Endothelial cell of umbilical vein (primary cell): Measurements from ENCODE around the gene ADARB2. TPM values are rescaled to one million over a fixed set of nuclear protein-coding genes. Genes with fewer than 3 reads are reported as not detected.

Experiments used
- BruUV-seq: library from RNA; stranded (reverse); fragments of 400-500 nt; replicated peaks from 2 replicates; lab custom pipeline; 2021; lab: Mats Ljungman, UMichigan
- CTCF ChIA-PET: fragments of 300-600, 350-600 bp; sonication (Branson Sonifier 250); formaldehyde crosslinking; loops from one replicate; lab custom pipeline; 2021; ENCODE audit warnings: antibody characterized with exemption, inconsistent platforms; lab: Charles Lee
- POLR2A ChIA-PET: fragments of 300-600, 350-600 bp; sonication (Branson Sonifier 250); formaldehyde crosslinking; loops from one replicate; lab custom pipeline; 2021; ENCODE audit warnings: antibody characterized with exemption, inconsistent platforms; lab: Charles Lee
- DNase-seq: peaks from one replicate; pipeline ENCODE4 v3.0.0-alpha.2; 2011; ENCODE audit warnings: low read depth, low spot score
- FAIRE-seq: peaks from 2 replicates; lab custom pipeline; 2011; peaks lifted over from hg19 to GRCh38; lab: Jason Lieb, UNC
- H2AFZ ChIP-seq: 2 replicates; pipeline ENCODE4 v1.6.0; 2012; ENCODE audit warnings: low read depth, low read length, control low read depth, inconsistent platforms
- H3K27ac ChIP-seq: 2 replicates; pipeline ENCODE4 v1.5.1; 2011; ENCODE audit warnings: low read depth, mild to moderate bottlenecking, control low read depth, low read length, moderate library complexity; ENCODE audit not compliant: insufficient read depth
- H3K27me3 ChIP-seq, 2 experiments: 2 replicates each; pipeline versions ENCODE4 v1.6.0 to v1.6.1; 2011; ENCODE audit warnings: low read length in 2 of 2, mixed read lengths in 1 of 2; ENCODE audit not compliant: control insufficient read depth in 2 of 2, insufficient read depth in 2 of 2
- H3K36me3 ChIP-seq, 2 experiments: 2 replicates in 1 of 2; 3 replicates in 1 of 2; pipeline ENCODE4 v1.5.1; 2011; ENCODE audit warnings: low read length in 2 of 2, mild to moderate bottlenecking in 1 of 2, moderate library complexity in 1 of 2; ENCODE audit not compliant: control insufficient read depth in 2 of 2, insufficient read depth in 2 of 2; ENCODE audit errors: extremely low read depth in 1 of 2
- H3K4me1 ChIP-seq: 3 replicates; pipeline ENCODE4 v1.5.1; 2011; ENCODE audit warnings: mild to moderate bottlenecking, low read length; ENCODE audit not compliant: control insufficient read depth, insufficient read depth; ENCODE audit errors: extremely low read depth
- H3K4me2 ChIP-seq: 2 replicates; pipeline ENCODE4 v1.6.1; 2011; ENCODE audit warnings: low read length, control low read depth, mixed read lengths; ENCODE audit not compliant: insufficient read depth
- H3K4me3 ChIP-seq, 3 experiments: fragments of 200-600 bp in 1 of 3; sonication (generic), shearing (Covaris generic) in 1 of 3; replicated peaks in 1 of 3; 2 replicates each; pipeline ENCODE4 v1.5.1; 2011 to 2016; ENCODE audit warnings: control low read depth in 3 of 3, low read length in 3 of 3, mild to moderate bottlenecking in 2 of 3, inconsistent platforms in 1 of 3, low read depth in 1 of 3, moderate library complexity in 1 of 3; ENCODE audit not compliant: insufficient read depth in 1 of 3
- H3K79me2 ChIP-seq: 2 replicates; pipeline ENCODE4 v1.6.0; 2012; ENCODE audit warnings: low read length, inconsistent platforms; ENCODE audit not compliant: control insufficient read depth, insufficient read depth
- H3K9ac ChIP-seq: replicated peaks from 2 replicates; pipeline ENCODE3; 2011; ENCODE audit warnings: low read length, control low read depth; ENCODE audit not compliant: insufficient read depth; ENCODE audit errors: extremely low read depth
- H3K9me1 ChIP-seq: replicated peaks from 3 replicates; pipeline ENCODE4 v1.6.0; 2011; ENCODE audit warnings: mild to moderate bottlenecking, low read length; ENCODE audit not compliant: control insufficient read depth, insufficient read depth; ENCODE audit errors: extremely low read depth
- H3K9me3 ChIP-seq: replicated peaks from 2 replicates; pipeline ENCODE4 v1.5.1; 2012; ENCODE audit warnings: low read length, inconsistent platforms; ENCODE audit not compliant: control insufficient read depth, insufficient read depth
- H4K20me1 ChIP-seq: replicated peaks from 2 replicates; pipeline ENCODE3; 2011; ENCODE audit warnings: mild to moderate bottlenecking, low read length; ENCODE audit not compliant: control insufficient read depth, insufficient read depth; ENCODE audit errors: extremely low read depth
- EZH2 ChIP-seq: IDR thresholded peaks from 2 replicates; pipeline ENCODE4 v1.6.1; 2012; ENCODE audit warnings: borderline replicate concordance, low read depth, mild to moderate bottlenecking, moderate library complexity, low read length, inconsistent platforms; ENCODE audit not compliant: severe bottlenecking
- FOS ChIP-seq: IDR thresholded peaks from 2 replicates; pipeline ENCODE4 v1.6.1; 2011; ENCODE audit warnings: mild to moderate bottlenecking, low read length, moderate library complexity, borderline replicate concordance; ENCODE audit not compliant: insufficient read depth
- GATA2 ChIP-seq: IDR thresholded peaks from 2 replicates; pipeline ENCODE4 v1.7.0; 2011; ENCODE audit warnings: low read depth, mild to moderate bottlenecking, moderate library complexity, mixed read lengths, low read length; ENCODE audit not compliant: insufficient read length, insufficient read depth
- JUN ChIP-seq: IDR thresholded peaks from 2 replicates; pipeline ENCODE4 v1.6.1; 2011; ENCODE audit warnings: borderline replicate concordance, low read depth; ENCODE audit not compliant: insufficient read length, insufficient read depth
- MAX ChIP-seq: IDR thresholded peaks from 2 replicates; pipeline ENCODE4 v1.6.1; 2011; ENCODE audit not compliant: insufficient read depth, insufficient read length
- MYC ChIP-seq: IDR thresholded peaks from one replicate; pipeline ENCODE4 v1.6.1; 2011; ENCODE audit warnings: mild to moderate bottlenecking, low read depth, low read length
- POLR2A ChIP-seq: IDR thresholded peaks from 2 replicates; pipeline ENCODE4 v1.6.1; 2012; ENCODE audit warnings: low read depth, mild to moderate bottlenecking, control low read depth, low read length
- POLR2AphosphoS5 ChIP-seq: IDR thresholded peaks from 2 replicates; pipeline ENCODE4 v1.6.1; 2012; ENCODE audit warnings: low read depth, mild to moderate bottlenecking, control low read depth, low read length, moderate library complexity; ENCODE audit not compliant: insufficient read depth
- dilution Hi-C: fragments of 300-500 bp; cut with MboI; formaldehyde crosslinking; loops from one replicate; pipeline ENCODE4 v1.15.0; 2019; ENCODE audit warnings: low sequenced_read_pairs; ENCODE audit not compliant: extremely low pct_ligation_motif_present
- intact Hi-C: fragments of 100-400 bp; cut with micrococcal nuclease; formaldehyde crosslinking; loops from one replicate; pipeline ENCODE4 v1.10.0; 2022
- polyA plus RNA-seq, 4 experiments: library from polyadenylated mRNA; depleted of rRNA in 3 of 4; stranded (reverse) in 3 of 4; unstranded in 1 of 4; fragments of >200 nt; gene quantifications; 2 replicates each; pipeline versions ENCODE4 v1.2.1 to v1.2.3, GENCODE V29; 2011 to 2012; ENCODE audit warnings: missing spikeins in 1 of 4
- total RNA-seq: library from RNA; stranded (reverse); gene quantifications from 2 replicates; pipeline ENCODE4 v1.2.3, GENCODE V29; 2021
- TF ChIP-seq, protein P1 (sequence below), 2 donors: IDR thresholded peaks; 1 replicate in 1 of 2; 2 replicates in 1 of 2; pipeline ENCODE4 v1.5.1; 2011; ENCODE audit warnings: low read length in 2 of 2, mild to moderate bottlenecking in 2 of 2, moderate library complexity in 2 of 2, control low read depth in 1 of 2, inconsistent platforms in 1 of 2, low read depth in 1 of 2; ENCODE audit not compliant: insufficient read depth in 1 of 2; ENCODE audit errors: extremely low read depth in 1 of 2

The ADARB2 gene
- total and polyA plus RNA-seq, 2 donors (not counting 3 experiments of a cell fraction or from before 2014, with no cell fraction given), result not detected

DNA sequence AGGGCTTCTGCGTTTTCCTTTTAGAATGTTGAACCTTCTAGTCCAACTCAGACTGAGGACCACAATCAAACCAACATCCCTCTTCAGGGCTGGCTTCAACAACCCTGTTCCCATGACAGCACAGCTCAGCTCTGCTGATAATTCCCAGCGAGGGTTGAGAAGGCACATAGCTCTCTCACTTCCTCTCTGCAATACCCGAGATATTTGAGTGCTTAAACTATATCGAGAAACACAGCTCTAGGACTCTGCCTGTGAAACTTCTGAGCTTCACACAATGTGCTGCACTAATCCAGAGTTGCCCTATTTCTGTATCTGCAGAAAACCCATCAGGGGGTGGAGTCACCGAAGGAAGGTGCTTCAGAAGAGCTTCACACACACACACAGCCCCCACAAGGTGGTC is 1.6 kb upstream of the ADARB2 start:
- no peak overlapping the region for H3K27ac ChIP-seq
- no peak for DNase-seq

More for the DNA sequence above, 1.6 kb upstream of the ADARB2 start:
- dilution Hi-C loops (no loop called here), intact Hi-C loops (no loop called here)
- Histone ChIP-seq H3K27me3 (no peaks in the 10 kb centered on the region), H3K79me2 (no peaks in the 10 kb centered on the region), H3K9ac (no peak overlapping the region), H3K36me3 (no peaks in the 10 kb centered on the region), H3K9me3 (no peaks in the 10 kb centered on the region), H3K4me3 (no peak overlapping the region), H3K4me2 (no peak overlapping the region), H3K9me1 (no peaks in the 10 kb centered on the region), H3K4me1 (no peaks in the 10 kb centered on the region), H4K20me1 (no peaks in the 10 kb centered on the region), H2AFZ (no peak overlapping the region)
- no peak for FAIRE-seq
- BruUV-seq, result no TSS peak
- POLR2A ChIA-PET, result no interaction called here
- CTCF ChIA-PET, result no interaction called here
- TF ChIP-seq POLR2A, result no peak
- TF ChIP-seq, protein P1, sequence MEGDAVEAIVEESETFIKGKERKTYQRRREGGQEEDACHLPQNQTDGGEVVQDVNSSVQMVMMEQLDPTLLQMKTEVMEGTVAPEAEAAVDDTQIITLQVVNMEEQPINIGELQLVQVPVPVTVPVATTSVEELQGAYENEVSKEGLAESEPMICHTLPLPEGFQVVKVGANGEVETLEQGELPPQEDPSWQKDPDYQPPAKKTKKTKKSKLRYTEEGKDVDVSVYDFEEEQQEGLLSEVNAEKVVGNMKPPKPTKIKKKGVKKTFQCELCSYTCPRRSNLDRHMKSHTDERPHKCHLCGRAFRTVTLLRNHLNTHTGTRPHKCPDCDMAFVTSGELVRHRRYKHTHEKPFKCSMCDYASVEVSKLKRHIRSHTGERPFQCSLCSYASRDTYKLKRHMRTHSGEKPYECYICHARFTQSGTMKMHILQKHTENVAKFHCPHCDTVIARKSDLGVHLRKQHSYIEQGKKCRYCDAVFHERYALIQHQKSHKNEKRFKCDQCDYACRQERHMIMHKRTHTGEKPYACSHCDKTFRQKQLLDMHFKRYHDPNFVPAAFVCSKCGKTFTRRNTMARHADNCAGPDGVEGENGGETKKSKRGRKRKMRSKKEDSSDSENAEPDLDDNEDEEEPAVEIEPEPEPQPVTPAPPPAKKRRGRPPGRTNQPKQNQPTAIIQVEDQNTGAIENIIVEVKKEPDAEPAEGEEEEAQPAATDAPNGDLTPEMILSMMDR (IDR thresholded peaks at IDR 0.05; ENCODE audit: extremely low read depth in 1 of 2, insufficient read depth in 1 of 2, low read depth in 1 of 2, low read length in 2 of 2), result no peak
- TF ChIP-seq FOS, result no peak
- TF ChIP-seq GATA2, result no peak
- no peak for TF ChIP-seq MAX
- no peak for TF ChIP-seq JUN
- no peak for TF ChIP-seq POLR2AphosphoS5
- no peak for TF ChIP-seq MYC
- TF ChIP-seq EZH2, result no peak
